Measurements from ENCODE around the gene F7.

The F7 gene

DNA sequence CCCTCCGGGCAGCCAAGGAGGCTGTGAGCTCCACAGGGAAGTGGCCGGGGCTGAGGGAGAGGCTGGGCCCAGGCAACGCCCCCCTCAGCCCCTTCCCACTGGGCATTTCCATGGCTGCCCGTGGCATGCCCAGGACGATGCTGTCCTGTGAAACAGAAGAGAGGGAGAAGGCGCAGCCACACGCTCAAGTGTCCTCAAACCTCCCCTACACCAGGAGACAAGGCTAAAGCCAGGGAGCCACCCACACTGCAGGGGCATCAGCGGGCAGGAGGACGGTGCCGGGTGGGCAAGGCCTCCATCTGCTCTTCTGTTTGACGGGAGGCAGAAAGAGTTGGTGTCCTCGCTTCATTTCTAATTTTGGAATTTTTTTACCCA, 38.7 kb downstream of the F7 start:
- H3K27ac ChIP-seq, result no peak overlapping the region
- peak; percentile 33 for DNase-seq (ENCODE audit: low spot score)
- TF ChIP-seq, protein P1, sequence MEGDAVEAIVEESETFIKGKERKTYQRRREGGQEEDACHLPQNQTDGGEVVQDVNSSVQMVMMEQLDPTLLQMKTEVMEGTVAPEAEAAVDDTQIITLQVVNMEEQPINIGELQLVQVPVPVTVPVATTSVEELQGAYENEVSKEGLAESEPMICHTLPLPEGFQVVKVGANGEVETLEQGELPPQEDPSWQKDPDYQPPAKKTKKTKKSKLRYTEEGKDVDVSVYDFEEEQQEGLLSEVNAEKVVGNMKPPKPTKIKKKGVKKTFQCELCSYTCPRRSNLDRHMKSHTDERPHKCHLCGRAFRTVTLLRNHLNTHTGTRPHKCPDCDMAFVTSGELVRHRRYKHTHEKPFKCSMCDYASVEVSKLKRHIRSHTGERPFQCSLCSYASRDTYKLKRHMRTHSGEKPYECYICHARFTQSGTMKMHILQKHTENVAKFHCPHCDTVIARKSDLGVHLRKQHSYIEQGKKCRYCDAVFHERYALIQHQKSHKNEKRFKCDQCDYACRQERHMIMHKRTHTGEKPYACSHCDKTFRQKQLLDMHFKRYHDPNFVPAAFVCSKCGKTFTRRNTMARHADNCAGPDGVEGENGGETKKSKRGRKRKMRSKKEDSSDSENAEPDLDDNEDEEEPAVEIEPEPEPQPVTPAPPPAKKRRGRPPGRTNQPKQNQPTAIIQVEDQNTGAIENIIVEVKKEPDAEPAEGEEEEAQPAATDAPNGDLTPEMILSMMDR (IDR thresholded peaks at IDR 0.05), result no peak
- no peak overlapping the region for H3K4me3 ChIP-seq

DNA sequence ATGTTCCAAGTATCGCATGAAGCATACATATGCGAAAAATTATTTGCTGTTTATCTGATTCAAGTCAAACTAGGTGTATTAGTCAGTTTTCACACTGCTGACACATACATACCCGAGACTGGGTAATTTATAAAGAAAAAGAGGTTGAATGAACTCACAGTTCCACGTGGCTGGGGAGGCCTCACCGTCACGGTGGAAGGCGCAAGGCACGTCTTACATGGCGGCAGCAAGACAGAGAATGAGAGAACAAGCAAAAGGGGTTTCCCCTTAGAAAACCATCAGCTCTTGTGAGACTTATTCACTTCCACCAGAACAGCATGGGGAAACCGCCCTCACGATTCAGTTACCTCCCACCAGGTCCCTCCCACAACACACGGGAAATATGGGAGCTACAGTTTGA, 39.9 kb downstream of the F7 start:
- DNase-seq (ENCODE audit: low spot score), result no peak
- TF ChIP-seq, protein P1 (IDR thresholded peaks at IDR 0.05), result no peak
- H3K27ac ChIP-seq, result no peak overlapping the region

DNA sequence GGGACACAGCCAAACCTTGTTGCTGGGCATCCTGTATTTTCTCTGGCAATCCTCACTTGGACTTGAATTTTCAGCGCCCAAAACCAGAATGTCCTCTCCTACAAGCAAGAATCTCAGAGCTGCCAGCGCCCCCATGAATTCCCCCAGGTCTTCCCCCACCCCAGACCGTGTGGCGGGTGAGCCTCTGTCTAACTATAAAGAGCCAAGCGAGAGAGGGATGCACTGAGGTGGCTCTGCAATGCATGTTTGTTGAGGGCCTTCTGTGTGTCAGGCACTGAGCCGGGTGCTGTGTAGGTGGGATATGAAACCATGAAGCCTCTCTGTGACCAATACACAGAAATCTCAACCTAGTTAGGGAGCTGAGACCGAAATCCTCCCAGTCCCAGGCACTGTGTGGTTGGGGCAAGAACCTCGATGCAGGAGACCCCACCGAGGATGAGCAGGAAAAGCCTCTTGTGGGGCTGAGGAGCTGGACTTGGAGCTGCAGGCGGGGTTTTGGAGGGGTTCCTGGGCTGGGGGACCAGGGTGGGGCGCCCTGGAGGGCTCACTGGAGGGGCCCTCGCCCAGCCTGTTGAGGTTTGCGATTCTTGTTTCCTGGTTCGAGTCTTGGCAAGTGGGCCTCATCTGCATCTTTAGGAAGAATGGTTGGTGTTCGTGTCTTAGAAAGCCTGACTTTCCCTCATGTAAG, 40.5 kb downstream of the F7 start:
- no peak overlapping the region for H3K27ac ChIP-seq
- H3K4me3 ChIP-seq, result no peak overlapping the region
- TF ChIP-seq, protein P1 (IDR thresholded peaks at IDR 0.05), result no peak
- DNase-seq (ENCODE audit: low spot score), result peak; percentile 50

More for the DNA sequence above, 39.9 kb downstream of the F7 start:
- no peak overlapping the region for H3K4me3 ChIP-seq

DNA sequence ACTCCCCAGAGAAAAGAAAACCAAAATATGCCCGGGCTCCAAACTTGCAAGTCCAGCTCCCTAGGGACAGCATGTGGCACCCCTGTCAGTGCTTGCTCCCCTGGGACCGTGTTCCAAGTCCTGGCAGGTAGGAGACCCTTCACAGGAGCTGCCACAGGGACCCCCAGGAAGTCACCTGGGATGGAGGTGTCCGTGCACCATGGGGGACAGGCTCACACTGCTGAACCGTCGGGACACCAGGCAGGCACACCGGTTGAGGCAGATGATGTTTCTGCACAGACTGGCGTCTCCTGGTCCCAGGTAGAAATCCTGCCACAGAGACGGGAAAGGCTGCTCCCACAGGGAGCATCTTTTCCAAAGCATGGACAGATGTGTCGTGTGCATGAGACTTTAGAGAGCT, 41.2 kb downstream of the F7 start:
- H3K27ac ChIP-seq, result no peak overlapping the region
- DNase-seq (ENCODE audit: low spot score), result peak; percentile 49
- TF ChIP-seq, protein P1 (IDR thresholded peaks at IDR 0.05), result no peak
- H3K4me3 ChIP-seq, result no peak overlapping the region

DNA sequence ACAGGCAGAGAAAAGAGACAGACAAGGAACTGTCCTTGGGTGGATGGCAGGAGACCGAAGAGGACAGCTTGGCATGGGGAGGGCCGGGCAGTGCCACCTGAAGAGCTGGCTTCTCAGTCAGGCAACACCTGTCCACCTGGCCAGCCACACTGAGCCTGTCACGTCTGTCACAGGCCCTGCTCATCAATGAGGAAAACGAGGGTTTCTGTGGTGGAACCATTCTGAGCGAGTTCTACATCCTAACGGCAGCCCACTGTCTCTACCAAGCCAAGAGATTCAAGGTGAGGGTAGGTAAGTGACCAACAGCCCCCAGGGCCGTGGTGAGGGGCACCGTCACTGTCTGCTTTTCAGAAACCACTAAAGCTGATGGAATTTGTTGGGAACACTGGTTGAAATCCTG, 41.6 kb downstream of the F7 start:
- Histone ChIP-seq H3K27ac (no peak overlapping the region), H3K4me3 (no peak overlapping the region)
- TF ChIP-seq, protein P1 (IDR thresholded peaks at IDR 0.05), result no peak
- DNase-seq (ENCODE audit: low spot score), result peak; percentile 52

DNA sequence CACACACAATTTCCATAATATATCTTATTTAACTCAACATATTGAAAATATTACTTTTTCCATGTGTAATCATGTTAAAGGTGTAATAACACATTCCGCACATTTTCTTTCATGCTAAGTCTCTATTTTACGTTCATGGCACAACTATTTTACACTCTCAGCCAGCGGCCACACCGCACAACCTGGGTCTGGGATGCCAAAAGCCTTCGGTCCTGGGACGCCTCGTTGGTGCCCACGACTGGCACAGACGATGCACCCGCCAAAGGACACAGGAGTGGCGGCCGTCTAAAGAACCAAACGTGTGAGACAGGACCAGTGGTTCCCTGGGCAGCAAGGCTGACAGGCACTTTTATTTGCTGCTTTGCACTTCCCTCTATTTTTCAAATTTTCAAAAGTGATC, 42.8 kb downstream of the F7 start:
- Histone ChIP-seq H3K27ac (no peak overlapping the region), H3K4me3 (no peak overlapping the region)
- peak; percentile 41 for DNase-seq (ENCODE audit: low spot score)
- TF ChIP-seq, protein P1 (IDR thresholded peaks at IDR 0.05), result no peak

DNA sequence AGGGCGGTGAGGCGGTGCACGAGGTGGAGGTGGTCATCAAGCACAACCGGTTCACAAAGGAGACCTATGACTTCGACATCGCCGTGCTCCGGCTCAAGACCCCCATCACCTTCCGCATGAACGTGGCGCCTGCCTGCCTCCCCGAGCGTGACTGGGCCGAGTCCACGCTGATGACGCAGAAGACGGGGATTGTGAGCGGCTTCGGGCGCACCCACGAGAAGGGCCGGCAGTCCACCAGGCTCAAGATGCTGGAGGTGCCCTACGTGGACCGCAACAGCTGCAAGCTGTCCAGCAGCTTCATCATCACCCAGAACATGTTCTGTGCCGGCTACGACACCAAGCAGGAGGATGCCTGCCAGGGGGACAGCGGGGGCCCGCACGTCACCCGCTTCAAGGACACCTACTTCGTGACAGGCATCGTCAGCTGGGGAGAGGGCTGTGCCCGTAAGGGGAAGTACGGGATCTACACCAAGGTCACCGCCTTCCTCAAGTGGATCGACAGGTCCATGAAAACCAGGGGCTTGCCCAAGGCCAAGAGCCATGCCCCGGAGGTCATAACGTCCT, 43.4 kb downstream of the F7 start:
- H3K27ac ChIP-seq, result no peak overlapping the region
- DNase-seq (ENCODE audit: low spot score), result peak; percentile 67
- TF ChIP-seq, protein P1 (IDR thresholded peaks at IDR 0.05), result no peak
- no peak overlapping the region for H3K4me3 ChIP-seq

All from coronary artery (tissue), 2 donors.